Adipose tissue (tissue), 3 donors: Measurements from ENCODE around the gene RFX2. TPM values are rescaled to one million over a fixed set of nuclear protein-coding genes. Genes with fewer than 3 reads are reported as not detected.
"Not testable (repeated sequence)": the region's sequence is repeated elsewhere in the genome, so short reads cannot be mapped to it uniquely, and the experiment has no call there.

Experiments
- H3K27ac ChIP-seq: one replicate; pipeline ENCODE4 v1.5.1; 2013; ENCODE audit warnings: low read depth, low read length
- WGBS, 3 donors: extraction: QIAGEN DNeasy Blood & Tissue Kit; methylation state at CpG; one replicate each; pipeline ENCODE4 v1.1.7; 2013; 5-methylcytosine and 5-hydroxymethylcytosine counted together
- polyA plus RNA-seq, 3 donors: library from polyadenylated mRNA; stranded (reverse); fragments of 200-250 nt; gene quantifications; one replicate each; pipeline ENCODE4 v1.2.3, GENCODE V29; 2013
- donor health status: healthy with polysubstance abuse.
- donor health status: Bipolar disorder and iron deficiency.
- donor health status: healthy.

RFX2 gene
- polyA plus RNA-seq, 3 donors: 1.6 to 21.5 (median 3.7) TPM

- WGBS, 3 donors: 16 to 29% (median 21%) methylated on average over 9 of the region's 9 CpGs
- no peak overlapping the region for H3K27ac ChIP-seq
These were observed 23.2 kb downstream of the RFX2 start for GRCh38 chr19:6087074-6087571.

DNA sequence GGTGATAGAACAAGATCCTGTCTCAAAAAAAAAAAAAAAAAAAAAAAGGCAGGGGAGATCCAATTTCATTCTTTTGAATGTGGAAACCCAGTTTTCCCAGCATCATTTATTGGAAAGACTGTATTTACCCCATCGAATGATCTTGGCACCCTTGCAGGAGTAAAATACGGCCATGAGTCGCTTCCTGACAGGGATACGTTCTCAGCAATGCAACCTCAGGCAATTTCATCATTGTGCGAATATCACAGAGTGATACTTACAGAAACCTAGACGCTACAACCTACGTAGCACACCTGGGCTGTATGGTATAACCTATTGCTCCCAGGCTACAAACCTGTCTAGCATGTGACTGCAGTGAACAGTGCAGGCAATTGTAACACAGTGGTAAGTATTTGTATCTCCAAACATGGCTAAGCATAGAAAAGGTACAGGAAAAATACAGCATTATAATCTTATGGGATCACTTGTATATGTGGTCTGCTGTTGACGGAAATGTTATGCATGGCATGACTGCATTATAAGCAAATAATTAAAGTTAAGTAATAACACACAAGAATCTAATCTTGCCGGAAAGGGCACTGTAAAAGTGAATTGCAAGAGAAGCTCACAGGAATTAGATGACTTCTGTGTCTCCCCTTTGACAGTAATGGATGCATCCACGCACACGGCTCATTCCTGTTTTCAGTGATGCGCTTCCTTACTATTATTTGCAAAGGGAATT is 24.1 kb downstream of the RFX2 start:
- WGBS, 3 donors: 76 to 82% (median 77%) methylated on average over 12 of the region's 12 CpGs
- H3K27ac ChIP-seq: no peak overlapping the region

DNA sequence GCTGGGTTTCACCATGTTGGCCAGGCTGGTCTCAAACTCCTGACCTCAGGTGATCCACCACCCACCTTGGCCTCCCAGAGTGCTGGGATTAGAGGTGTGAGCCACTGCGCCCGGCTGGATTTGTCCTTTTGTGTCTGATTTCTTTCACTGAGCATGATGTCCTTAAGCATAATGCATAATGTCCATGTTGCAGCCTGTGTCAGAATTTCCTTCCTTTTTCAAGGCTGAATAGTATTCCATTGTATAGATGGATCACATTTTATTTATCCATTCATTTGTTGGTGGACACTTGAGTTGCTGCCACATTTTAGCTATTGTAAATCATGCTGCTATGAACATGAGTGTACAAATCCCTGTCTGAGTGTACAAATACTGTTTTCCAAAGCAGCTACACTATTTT is 25.5 kb downstream of the RFX2 start:
- WGBS, 3 donors: 95 to 100% (median 99%) methylated on average over 2 of the region's 2 CpGs
- no peak overlapping the region for H3K27ac ChIP-seq

- WGBS, 3 donors: 90 to 93% (median 92%) methylated on average over 5 of the region's 5 CpGs
- H3K27ac ChIP-seq: no peak overlapping the region
These were observed 31.2 kb downstream of the RFX2 start for GRCh38 chr19:6079107-6079506.

- no peak overlapping the region for H3K27ac ChIP-seq
These were observed 32.2 kb downstream of the RFX2 start for GRCh38 chr19:6078068-6078467.

DNA sequence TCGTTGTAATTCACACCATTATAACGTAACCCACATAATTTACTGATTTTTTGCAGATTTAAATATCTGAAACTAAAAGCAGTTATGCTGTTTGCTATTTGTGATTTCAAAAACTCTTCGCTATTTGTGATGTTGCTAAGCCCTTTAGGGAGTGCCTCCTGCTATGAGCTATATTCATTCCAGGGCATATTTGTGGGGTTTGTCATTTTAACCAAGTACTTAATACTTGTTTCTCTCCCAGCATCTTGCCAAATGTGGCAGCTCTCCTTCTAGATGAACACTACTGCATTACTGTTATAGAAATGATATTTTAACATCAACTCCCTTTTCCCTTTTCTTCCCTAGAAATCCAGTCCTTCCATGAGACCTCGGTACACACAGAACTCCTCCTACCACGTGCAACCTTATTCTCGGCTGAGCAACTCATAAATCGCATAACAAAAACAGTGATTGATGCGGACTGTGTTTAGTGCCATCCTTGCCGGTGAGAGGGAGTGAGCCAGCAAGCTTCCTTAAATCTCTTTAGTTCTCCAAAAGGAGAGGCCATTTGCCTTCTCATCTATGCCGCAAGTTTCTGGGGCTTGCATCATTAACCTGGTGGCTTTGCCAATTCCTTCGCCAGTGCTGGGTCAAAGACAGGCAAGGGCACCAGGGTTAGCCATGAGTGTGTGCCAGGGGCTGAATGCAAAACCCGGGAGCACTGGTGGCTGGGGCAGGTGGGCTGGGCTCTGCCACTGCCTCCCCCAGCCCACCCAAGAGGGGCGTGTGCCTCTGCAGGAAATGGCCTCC is 33.4 kb downstream of the RFX2 start:
- 42 to 69% (median 44%) methylated on average over 13 of the region's 13 CpGs for WGBS, 3 donors
- H3K27ac ChIP-seq: no peak overlapping the region

More at GRCh38 chr19:6078068-6078467, 32.2 kb downstream of the RFX2 start:
- WGBS, 3 donors: 86 to 90% (median 88%) methylated on average over 4 of the region's 4 CpGs

DNA sequence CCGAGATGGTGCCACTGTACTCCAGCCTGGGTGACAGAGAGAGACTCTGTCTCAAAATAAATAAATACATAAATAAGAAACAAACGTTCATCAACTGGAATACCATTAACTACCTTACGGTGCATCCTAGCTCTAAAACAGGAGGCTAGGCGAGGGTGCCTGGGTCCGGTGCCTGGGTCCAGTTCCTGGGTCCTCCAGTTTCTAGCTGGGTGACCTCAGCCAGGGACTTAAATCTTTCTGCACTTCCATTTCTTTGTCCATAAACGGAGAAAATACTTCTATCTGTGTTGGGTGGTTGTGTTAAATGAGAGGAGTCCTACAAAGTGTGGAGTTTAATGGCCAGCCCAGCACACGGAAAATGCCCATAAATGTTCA is 34.0 kb downstream of the RFX2 start:
- no peak overlapping the region for H3K27ac ChIP-seq
- 78 to 84% (median 83%) methylated on average over 7 of the region's 7 CpGs for WGBS, 3 donors

GRCh38 chr19:6074709-6075403 is 35.4 kb downstream of the RFX2 start:
- 72 to 79% (median 75%) methylated on average over 7 of the region's 7 CpGs for WGBS, 3 donors
- no peak overlapping the region for H3K27ac ChIP-seq

- WGBS, 3 donors: 80 to 93% (median 91%) methylated on average over 17 of the region's 17 CpGs
- H3K27ac ChIP-seq: no peak overlapping the region
These were observed 36.2 kb downstream of the RFX2 start for GRCh38 chr19:6073858-6074708.

GRCh38 chr19:6073233-6073632 is 37.1 kb downstream of the RFX2 start:
- not testable (repeated sequence) for H3K27ac ChIP-seq
- 84 to 91% (median 85%) methylated on average over 10 of the region's 10 CpGs for WGBS, 3 donors

DNA sequence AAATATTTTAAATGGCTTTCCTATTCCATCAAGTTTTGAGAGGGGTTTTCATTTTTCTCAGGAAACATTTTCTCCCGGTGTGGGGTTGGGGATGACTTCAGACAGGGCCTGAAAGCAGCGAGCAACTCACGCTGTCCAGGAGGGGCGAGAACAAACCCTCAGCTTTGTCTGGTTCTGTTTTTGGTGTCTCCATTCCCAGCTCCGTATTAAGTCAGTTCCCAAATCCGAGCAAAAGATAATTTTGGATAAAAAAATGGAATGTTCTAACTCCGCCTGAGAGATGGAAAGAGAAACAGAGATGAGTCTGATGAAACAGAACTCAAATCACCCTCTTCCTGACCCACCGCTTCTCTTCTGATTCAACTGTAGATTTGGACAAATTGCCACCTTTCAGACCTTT is 38.4 kb downstream of the RFX2 start:
- WGBS, 3 donors: 66 to 85% (median 75%) methylated on average over 8 of the region's 8 CpGs
- no peak overlapping the region for H3K27ac ChIP-seq

GRCh38 chr19:6070720-6071485 is 39.4 kb downstream of the RFX2 start:
- WGBS, 3 donors: 66 to 72% (median 67%) methylated on average over 11 of the region's 11 CpGs
- H3K27ac ChIP-seq: no peak overlapping the region

DNA sequence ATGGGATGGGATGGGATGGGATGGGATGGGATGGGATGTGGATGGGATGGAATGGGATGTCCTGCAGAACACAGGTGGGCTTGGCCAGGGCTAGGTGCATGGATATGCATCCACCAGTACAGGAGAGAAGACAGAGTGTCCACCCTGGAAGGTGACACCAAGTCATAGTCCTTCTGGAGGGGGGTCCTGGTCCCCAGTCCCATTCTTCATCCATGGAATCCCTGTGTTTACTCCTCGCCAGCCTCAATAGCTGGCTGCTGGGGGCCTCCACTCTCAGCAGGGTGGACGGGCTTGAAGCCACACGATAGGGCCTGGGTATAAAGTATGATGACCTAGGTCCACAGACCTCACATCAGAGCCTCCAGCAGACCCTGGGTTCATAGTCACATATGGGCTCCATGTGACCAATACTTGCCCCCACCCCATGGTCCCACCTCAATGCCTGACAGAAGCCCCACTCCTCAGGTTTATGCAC is 40.1 kb downstream of the RFX2 start:
- WGBS, 3 donors: 91 to 97% (median 97%) methylated on average over 3 of the region's 3 CpGs
- H3K27ac ChIP-seq: no peak overlapping the region

- no peak overlapping the region for H3K27ac ChIP-seq
These were observed 41.0 kb downstream of the RFX2 start for GRCh38 chr19:6069268-6069791.

- WGBS, 3 donors: 29 to 49% (median 37%) methylated on average over 2 of the region's 2 CpGs
- no peak overlapping the region for H3K27ac ChIP-seq
These were observed 41.6 kb downstream of the RFX2 start for GRCh38 chr19:6068711-6069110.

- no peak overlapping the region for H3K27ac ChIP-seq
- WGBS, 3 donors: 90 to 98% (median 94%) methylated on average over 2 of the region's 2 CpGs
These were observed 42.3 kb downstream of the RFX2 start for GRCh38 chr19:6067975-6068374.
